ENCODE data around the gene SLC43A3. TPM values are rescaled to one million over a fixed set of nuclear protein-coding genes. Genes with fewer than 3 reads are reported as not detected.

Gene SLC43A3
- total and polyA plus RNA-seq, 2 of the 4 experiments (the other 2 are of a cell fraction), result 12.7 to 21.1 TPM

DNA sequence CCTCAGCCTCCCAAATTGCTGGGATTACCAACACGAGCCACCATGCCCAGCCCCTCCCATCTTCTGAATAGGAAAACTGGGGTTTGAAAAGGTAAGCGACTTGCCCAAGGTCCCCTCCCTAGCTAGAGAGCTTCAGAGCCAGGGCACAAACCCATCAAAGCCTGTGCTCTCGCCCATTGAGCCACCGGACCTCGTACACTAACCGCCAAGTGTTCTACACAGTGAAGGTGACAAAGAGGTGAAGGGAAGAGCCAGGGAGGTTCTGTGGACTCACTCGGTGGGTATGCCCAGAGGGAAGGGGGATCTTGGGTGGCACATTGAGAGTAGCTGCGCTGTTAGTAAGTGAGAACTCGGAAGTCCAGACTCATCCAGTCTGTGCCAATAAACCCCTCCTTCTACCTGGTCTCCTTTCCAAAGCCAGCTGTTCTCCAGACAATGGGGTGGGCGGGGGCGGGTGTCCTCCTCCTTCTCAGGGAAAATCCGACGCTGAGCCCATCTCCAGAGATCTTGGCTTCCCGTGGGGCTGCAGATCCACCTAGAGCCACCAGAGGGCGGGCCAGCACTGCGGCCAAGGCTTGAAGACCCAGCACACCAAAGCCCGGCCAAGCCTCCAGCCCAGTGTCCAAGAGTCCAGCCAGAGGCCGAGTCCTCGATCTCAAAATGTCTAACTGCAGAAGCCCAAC is 30.2 kb upstream of the SLC43A3 start (continued):
- TF ChIP-seq CTCF (conservative IDR thresholded peaks at IDR 0.05; ENCODE audit: low read depth, low read length) (peak; percentile 97), BHLHE40 (IDR thresholded peaks at IDR 0.05; ENCODE audit: low read depth, low read length) (no peak)

DNA sequence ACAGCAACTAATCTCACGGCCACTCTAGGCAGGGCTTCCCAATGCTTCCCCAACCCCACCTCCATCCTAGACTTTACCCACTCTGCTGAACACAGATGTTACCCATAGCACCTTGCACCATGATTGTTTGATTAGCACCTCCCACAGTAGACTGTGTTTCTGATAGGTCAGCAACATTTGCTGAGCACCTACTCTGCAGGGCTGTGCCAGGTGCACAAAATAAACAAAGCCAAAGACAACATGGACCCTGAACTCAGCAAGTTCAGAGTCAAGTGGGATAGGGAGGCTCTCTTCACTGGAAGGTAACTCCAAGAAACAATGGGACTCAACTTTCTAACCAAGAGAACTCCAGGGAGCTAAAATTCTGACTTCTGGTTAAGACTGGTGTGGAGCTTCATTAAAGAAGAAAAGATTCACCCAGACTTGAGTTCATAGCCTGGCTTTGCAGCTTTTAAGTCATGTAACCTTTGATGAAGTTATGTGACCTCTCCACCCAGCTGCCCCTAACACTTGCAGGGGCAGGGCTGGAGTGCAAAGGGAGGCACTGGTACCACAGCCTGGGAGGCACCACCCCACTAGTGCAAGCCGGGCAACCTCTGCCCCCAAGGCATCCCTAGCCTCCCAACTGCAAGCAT is 26.7 kb upstream of the SLC43A3 start:
- TF ChIP-seq MXI1 (IDR thresholded peaks at IDR 0.05; ENCODE audit: borderline replicate concordance, low read depth, low read length), result no peak
- no peak for TF ChIP-seq CHD1 (IDR thresholded peaks at IDR 0.05; ENCODE audit: low read depth, low read length)
- TF ChIP-seq NFE2L2 (IDR thresholded peaks at IDR 0.05; ENCODE audit: low read depth, low read length), result no peak
- TF ChIP-seq FOS (IDR thresholded peaks at IDR 0.05; ENCODE audit: low read depth, low read length), result no peak
- TF ChIP-seq CEBPB (IDR thresholded peaks at IDR 0.05; ENCODE audit: low read depth, low read length), result no peak
- TF ChIP-seq MAFK (IDR thresholded peaks at IDR 0.05; ENCODE audit: low read depth, low read length), result no peak
- H3K9me1 ChIP-seq (ENCODE audit: insufficient read depth, low read length), result 0 out of 2 replicates have a peak, but pooled peaks cover 4% of the 10 kb centered on the region
- no peak overlapping the region for H2BK120ac ChIP-seq (ENCODE audit: low read depth, low read length)
- H3K9ac ChIP-seq (ENCODE audit: low read depth, low read length), result no peak overlapping the region
- no peak overlapping the region for H4K5ac ChIP-seq (ENCODE audit: low read depth, low read length)
- H3K27ac ChIP-seq (ENCODE audit: insufficient read depth, low read length), result no peak overlapping the region
- H2AFZ ChIP-seq (replicated peaks; ENCODE audit: low read length, poor library complexity), result no peak overlapping the region
- H2BK15ac ChIP-seq (ENCODE audit: low read depth, low read length), result no peak overlapping the region
- 0 out of 2 replicates have a peak, but pooled peaks cover 3% of the 10 kb centered on the region for H3K4me1 ChIP-seq (ENCODE audit: control insufficient read depth, insufficient read depth, low read length)
- DNase-seq (no peak), ATAC-seq (ENCODE audit: low read depth) (no peak)
- no peaks in the 10 kb centered on the region for H3K36me3 ChIP-seq (ENCODE audit: control insufficient read depth, insufficient read depth, low read length)
- H3K4ac ChIP-seq (ENCODE audit: low read depth, low read length), result no peak overlapping the region
- no TSS peak for BruUV-seq (replicated peaks)
- H3K79me1 ChIP-seq (ENCODE audit: low read depth in 1 of 2, low read length in 2 of 2), result no peaks in the 10 kb centered on the region
- H3K18ac ChIP-seq (ENCODE audit: low read depth, low read length), result no peak overlapping the region
- H3K27me3 ChIP-seq (ENCODE audit: control insufficient read depth, insufficient read depth, low read length), result peaks cover 36% of the 10 kb centered on the region
- no peaks in the 10 kb centered on the region for H3K9me3 ChIP-seq (ENCODE audit: control insufficient read depth, insufficient read depth, low read length)
- no peaks in the 10 kb centered on the region for H4K20me1 ChIP-seq (ENCODE audit: insufficient read depth, low read length)
- intact Hi-C loops (cut with micrococcal nuclease) (loop anchor here (10.0 kb wide), 1 partner anchor 609 kb away; no protein-coding TSS in a partner anchor), dilution Hi-C loops (cut with HindIII; ENCODE audit: low sequenced_read_pairs, unreplicated experiment) (no loop called here), in situ Hi-C loops (cut with MboI; ENCODE audit: low sequenced_read_pairs) (loop anchor here (10.0 kb wide), 1 partner anchor 191 kb away; the partner anchor contains the start of gene YPEL4)
- ChIA-PET CTCF (no interaction called here), POLR2A (ENCODE audit: unreplicated experiment) (no interaction called here)
- H4K91ac ChIP-seq (ENCODE audit: insufficient read depth, low read depth, low read length), result no peak overlapping the region
- no peak overlapping the region for H2BK20ac ChIP-seq (ENCODE audit: low read depth, low read length)
- no peak overlapping the region for H3K56ac ChIP-seq (ENCODE audit: extremely low read depth, insufficient read depth, low read length)
- H3K14ac ChIP-seq (replicated peaks; ENCODE audit: low read depth, low read length), result no peak overlapping the region
- H3K4me3 ChIP-seq (ENCODE audit: insufficient read depth, low read depth, low read length), result no peak overlapping the region
- WGBS, 2 experiments (ENCODE audit: extremely low coverage in 2 of 2, insufficient read length in 1 of 2), result 92% methylated on average over 2 of the region's 2 CpGs; no CpG with 5 or more reads in 1 of the 2 experiments
- no peak overlapping the region for H2AK9ac ChIP-seq (replicated peaks; ENCODE audit: low read depth, low read length, poor library complexity)
- no peak overlapping the region for H3K23ac ChIP-seq (ENCODE audit: low read depth, low read length)
- H2AK5ac ChIP-seq (ENCODE audit: low read depth, low read length), result no peak overlapping the region
- H2BK5ac ChIP-seq (ENCODE audit: low read depth, low read length, poor library complexity, severe bottlenecking), result no peak overlapping the region
- no peak overlapping the region for H4K8ac ChIP-seq (ENCODE audit: low read depth in 2 of 2, low read length in 2 of 2)
- no peak overlapping the region for H3K4me2 ChIP-seq (ENCODE audit: low read depth, low read length)

All from IMR-90 (cell line).